Astrocyte (in vitro differentiated cells and primary cell): ENCODE data around the gene DPYSL3. TPM values are rescaled to one million over a fixed set of nuclear protein-coding genes. Genes with fewer than 3 reads are reported as not detected.

Source experiments
- DNase-seq: peaks from one replicate; pipeline ENCODE4 v3.0.0-alpha.2; 2010; ENCODE audit warnings: low read depth
- FAIRE-seq: peaks from 2 replicates; lab custom pipeline; 2011; peaks lifted over from hg19 to GRCh38; lab: Jason Lieb, UNC
- H2AFZ ChIP-seq: 2 replicates; pipeline ENCODE4 v1.6.0; 2012; ENCODE audit warnings: low read depth, low read length, inconsistent platforms
- H3K27ac ChIP-seq: 2 replicates; pipeline ENCODE4 v1.5.1; 2011; ENCODE audit warnings: low read depth, low read length, inconsistent platforms
- H3K27me3 ChIP-seq: 2 replicates; pipeline ENCODE4 v1.6.0; 2011; ENCODE audit warnings: low read length, inconsistent platforms; ENCODE audit not compliant: insufficient read depth
- H3K36me3 ChIP-seq: 2 replicates; pipeline ENCODE4 v1.5.1; 2011; ENCODE audit warnings: low read length, inconsistent platforms; ENCODE audit not compliant: insufficient read depth
- H3K4me1 ChIP-seq: 2 replicates; pipeline ENCODE4 v1.5.1; 2011; ENCODE audit warnings: low read length, inconsistent platforms; ENCODE audit not compliant: insufficient read depth
- H3K4me2 ChIP-seq: 2 replicates; pipeline ENCODE4 v1.6.0; 2012; ENCODE audit warnings: low read length, inconsistent platforms
- H3K4me3 ChIP-seq: 2 replicates; pipeline ENCODE4 v1.5.1; 2011; ENCODE audit warnings: low read depth, mild to moderate bottlenecking, low read length, inconsistent platforms; ENCODE audit not compliant: insufficient read depth
- H3K79me2 ChIP-seq: 2 replicates; pipeline ENCODE4 v1.6.0; 2012; ENCODE audit warnings: mild to moderate bottlenecking, low read length, inconsistent platforms; ENCODE audit not compliant: insufficient read depth
- H3K9ac ChIP-seq: 2 replicates; pipeline ENCODE4 v1.6.0; 2012; ENCODE audit warnings: mild to moderate bottlenecking, low read length, inconsistent platforms
- H3K9me3 ChIP-seq: 2 replicates; pipeline ENCODE4 v1.5.1; 2012; ENCODE audit warnings: low read depth, mild to moderate bottlenecking, low read length, inconsistent platforms; ENCODE audit not compliant: insufficient read depth
- H4K20me1 ChIP-seq: 2 replicates; pipeline ENCODE4 v1.6.0; 2012; ENCODE audit warnings: low read length, inconsistent platforms; ENCODE audit not compliant: insufficient read depth
- H3K27ac Mint-ChIP-seq: one replicate; pipeline ENCODE4 v1.8.0; 2021; ENCODE audit warnings: mild to moderate bottlenecking, mixed read lengths; ENCODE audit not compliant: unreplicated experiment
- H3K27me3 Mint-ChIP-seq: one replicate; pipeline ENCODE4 v1.8.0; 2021; ENCODE audit warnings: low read depth, mixed read lengths; ENCODE audit not compliant: unreplicated experiment
- H3K36me3 Mint-ChIP-seq: one replicate; pipeline ENCODE4 v1.8.0; 2021; ENCODE audit warnings: low read depth, mixed read lengths; ENCODE audit not compliant: unreplicated experiment
- H3K4me1 Mint-ChIP-seq: one replicate; pipeline ENCODE4 v1.8.0; 2021; ENCODE audit warnings: low read depth, mixed read lengths; ENCODE audit not compliant: unreplicated experiment
- H3K4me3 Mint-ChIP-seq: one replicate; pipeline ENCODE4 v1.8.0; 2021; ENCODE audit warnings: mild to moderate bottlenecking, moderate library complexity, mixed read lengths; ENCODE audit not compliant: unreplicated experiment
- H3K9me3 Mint-ChIP-seq: one replicate; pipeline ENCODE4 v1.8.0; 2021; ENCODE audit warnings: mild to moderate bottlenecking, mixed read lengths; ENCODE audit not compliant: unreplicated experiment
- CTCF ChIP-seq: IDR thresholded peaks from 2 replicates; pipeline ENCODE4 v1.5.1; 2011; ENCODE audit warnings: low read depth, mild to moderate bottlenecking, inconsistent platforms, low read length, moderate library complexity; ENCODE audit not compliant: insufficient read depth
- EZH2 ChIP-seq: IDR thresholded peaks from 2 replicates; pipeline ENCODE4 v1.6.1; 2012; ENCODE audit warnings: mild to moderate bottlenecking, low read length, inconsistent platforms; ENCODE audit not compliant: insufficient read depth
- total RNA-seq: library from RNA; stranded (reverse); gene quantifications from 2 replicates; pipeline ENCODE4 v1.2.1, GENCODE V29; 2021

Gene DPYSL3
- total RNA-seq, 1 donor from 2014 or later, result 197 TPM

GRCh38 chr5:147472664-147473475 is 37.0 kb downstream of the DPYSL3 start:
- Histone ChIP-seq H3K4me3 (no peak overlapping the region), H3K27ac (no peak overlapping the region), H4K20me1 (peaks cover 35% of the 10 kb centered on the region), H3K27me3 (no peaks in the 10 kb centered on the region), H3K4me1 (no peaks in the 10 kb centered on the region), H3K4me2 (no peak overlapping the region), H3K79me2 (peaks cover 94% of the 10 kb centered on the region), H3K36me3 (no peaks in the 10 kb centered on the region), H2AFZ (no peak overlapping the region), H3K9me3 (no peaks in the 10 kb centered on the region), H3K9ac (no peak overlapping the region)
- FAIRE-seq (no peak), DNase-seq (no peak)
- no peaks in the 10 kb centered on the region for H3K9me3 Mint-ChIP-seq
- H3K4me1 Mint-ChIP-seq, result no peaks in the 10 kb centered on the region
- H3K27ac Mint-ChIP-seq, result no peak overlapping the region
- TF ChIP-seq EZH2 (no peak), CTCF (no peak)
- H3K36me3 Mint-ChIP-seq, result peaks cover 2% of the 10 kb centered on the region
- no peak overlapping the region for H3K4me3 Mint-ChIP-seq
- H3K27me3 Mint-ChIP-seq, result no peaks in the 10 kb centered on the region

- no peaks in the 10 kb centered on the region for H3K4me1 ChIP-seq
- no peaks in the 10 kb centered on the region for H3K27me3 Mint-ChIP-seq
- peaks cover 7% of the 10 kb centered on the region for H3K36me3 Mint-ChIP-seq
- no peak overlapping the region for H3K27ac Mint-ChIP-seq
- no peaks in the 10 kb centered on the region for H3K4me1 Mint-ChIP-seq
- DNase-seq (no peak), FAIRE-seq (no peak)
- no peak overlapping the region for H3K9ac ChIP-seq
- H3K9me3 ChIP-seq, result no peaks in the 10 kb centered on the region
- peaks cover 2% of the 10 kb centered on the region for H3K36me3 ChIP-seq
- no peaks in the 10 kb centered on the region for H3K9me3 Mint-ChIP-seq
- no peak overlapping the region for H3K4me2 ChIP-seq
- H3K4me3 Mint-ChIP-seq, result no peak overlapping the region
- H3K4me3 ChIP-seq, result no peak overlapping the region
- peaks cover 68% of the 10 kb centered on the region for H4K20me1 ChIP-seq
- peaks cover 94% of the 10 kb centered on the region for H3K79me2 ChIP-seq
- no peak overlapping the region for H2AFZ ChIP-seq
- H3K27ac ChIP-seq, result no peak overlapping the region
- H3K27me3 ChIP-seq, result no peaks in the 10 kb centered on the region
- TF ChIP-seq EZH2 (no peak), CTCF (no peak)
Measured at GRCh38 chr5:147467973-147468508, 41.8 kb downstream of the DPYSL3 start.
